OCI-LY3 (cell line): ENCODE data around the gene NAV2.

Source experiments
- H2AFZ ChIP-seq: fragments of 200-600, 300-600 bp; shearing (Covaris generic); 2 replicates; pipeline ENCODE4 v1.6.0; 2014; ENCODE audit warnings: antibody characterized with exemption, low read depth, low read length
- H3K27ac ChIP-seq: fragments of 200-600, 300-600 bp; sonication (generic); 2 replicates; pipeline ENCODE4 v1.5.1; 2014; ENCODE audit warnings: mild to moderate bottlenecking, low read length, moderate library complexity, mixed read lengths
- H3K27me3 ChIP-seq: fragments of 200-600, 300-600 bp; sonication (generic); 2 replicates; pipeline ENCODE4 v1.6.1; 2014; ENCODE audit warnings: low read depth, low read length, mixed read lengths
- H3K36me3 ChIP-seq: fragments of 200-600, 300-600 bp; sonication (generic); replicated peaks from 2 replicates; pipeline ENCODE3; 2014; ENCODE audit warnings: low read depth, low read length, mixed read lengths
- H3K4me1 ChIP-seq: fragments of 300-600, 200-600 bp; sonication (generic); 2 replicates; pipeline ENCODE4 v1.6.1; 2014; ENCODE audit warnings: low read length, mixed read lengths
- H3K4me2 ChIP-seq: fragments of 200-600, 300-600 bp; sonication (generic); 2 replicates; pipeline ENCODE4 v1.6.1; 2014; ENCODE audit warnings: low read length, mixed read lengths
- H3K4me3 ChIP-seq: fragments of 300-600, 200-600 bp; sonication (generic); 2 replicates; pipeline ENCODE4 v1.5.1; 2014; ENCODE audit warnings: antibody characterized with exemption, mild to moderate bottlenecking, low read length, moderate library complexity
- H3K79me2 ChIP-seq: fragments of 300-600, 200-600 bp; shearing (Covaris generic); 2 replicates; pipeline ENCODE4 v1.6.1; 2014; ENCODE audit warnings: mild to moderate bottlenecking, low read length, mixed read lengths
- H3K9ac ChIP-seq: fragments of 300-600, 200-600 bp; shearing (Covaris generic); 2 replicates; pipeline ENCODE4 v1.6.0; 2014; ENCODE audit warnings: mild to moderate bottlenecking, low read length, moderate library complexity
- H3K9me3 ChIP-seq: fragments of 200-600, 300-600 bp; shearing (Covaris generic); 2 replicates; pipeline ENCODE4 v1.6.1; 2014; ENCODE audit warnings: low read length, mixed read lengths; ENCODE audit not compliant: insufficient read depth
- H4K20me1 ChIP-seq: fragments of 200-600, 300-600 bp; sonication (generic); 2 replicates; pipeline ENCODE4 v1.6.1; 2016; ENCODE audit warnings: low read length, mixed read lengths; ENCODE audit not compliant: insufficient read depth
- EZH2phosphoT487 ChIP-seq: fragments of 200-600 bp; shearing (Covaris generic); IDR thresholded peaks from 2 replicates; pipeline ENCODE4 v1.6.1; 2018; ENCODE audit warnings: antibody characterized with exemption, mixed run types, low read depth
- TF ChIP-seq, protein P1 (sequence below): fragments of 200-600, 300-600 bp; sonication (generic); IDR thresholded peaks from 2 replicates; pipeline ENCODE4 v1.5.1; 2014; ENCODE audit warnings: antibody characterized with exemption, low read length, low read depth

Gene NAV2

DNA sequence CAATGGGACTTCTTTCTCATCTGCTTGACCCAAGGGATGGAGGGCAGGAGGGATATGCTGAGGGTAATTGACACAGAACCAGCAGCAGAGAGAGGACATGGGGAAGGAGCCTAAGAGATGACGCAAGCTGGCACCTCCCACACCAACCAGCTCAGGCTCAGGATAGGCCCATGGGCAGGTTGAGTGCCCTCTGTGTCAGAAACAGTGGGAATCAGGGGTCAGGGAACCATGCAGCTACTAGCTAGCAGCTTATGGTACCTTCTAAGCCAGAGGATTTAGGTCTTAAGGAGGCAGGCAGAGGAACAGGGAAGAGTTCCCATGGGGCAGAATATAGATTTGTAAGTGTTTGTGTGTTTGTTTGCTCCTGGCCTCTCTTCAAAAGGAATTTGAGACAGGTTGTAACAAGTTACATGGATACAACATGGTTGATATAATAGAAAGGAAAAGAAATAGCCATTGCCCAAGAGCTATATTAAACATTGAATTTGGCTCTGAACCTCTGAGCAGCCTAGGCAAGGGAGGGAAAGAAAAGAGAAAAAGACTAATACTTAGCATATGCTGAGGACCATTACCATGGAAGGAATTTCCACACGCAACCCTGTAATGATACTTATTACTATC is 39.9 kb upstream of the NAV2 start:
- H3K4me3 ChIP-seq, result no peak overlapping the region
- H3K36me3 ChIP-seq, result no peaks in the 10 kb centered on the region
- TF ChIP-seq, protein P1, sequence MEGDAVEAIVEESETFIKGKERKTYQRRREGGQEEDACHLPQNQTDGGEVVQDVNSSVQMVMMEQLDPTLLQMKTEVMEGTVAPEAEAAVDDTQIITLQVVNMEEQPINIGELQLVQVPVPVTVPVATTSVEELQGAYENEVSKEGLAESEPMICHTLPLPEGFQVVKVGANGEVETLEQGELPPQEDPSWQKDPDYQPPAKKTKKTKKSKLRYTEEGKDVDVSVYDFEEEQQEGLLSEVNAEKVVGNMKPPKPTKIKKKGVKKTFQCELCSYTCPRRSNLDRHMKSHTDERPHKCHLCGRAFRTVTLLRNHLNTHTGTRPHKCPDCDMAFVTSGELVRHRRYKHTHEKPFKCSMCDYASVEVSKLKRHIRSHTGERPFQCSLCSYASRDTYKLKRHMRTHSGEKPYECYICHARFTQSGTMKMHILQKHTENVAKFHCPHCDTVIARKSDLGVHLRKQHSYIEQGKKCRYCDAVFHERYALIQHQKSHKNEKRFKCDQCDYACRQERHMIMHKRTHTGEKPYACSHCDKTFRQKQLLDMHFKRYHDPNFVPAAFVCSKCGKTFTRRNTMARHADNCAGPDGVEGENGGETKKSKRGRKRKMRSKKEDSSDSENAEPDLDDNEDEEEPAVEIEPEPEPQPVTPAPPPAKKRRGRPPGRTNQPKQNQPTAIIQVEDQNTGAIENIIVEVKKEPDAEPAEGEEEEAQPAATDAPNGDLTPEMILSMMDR, result no peak
- TF ChIP-seq EZH2phosphoT487, result no peak
- no peaks in the 10 kb centered on the region for H3K9me3 ChIP-seq
- H3K27me3 ChIP-seq, result peaks cover 38% of the 10 kb centered on the region
- no peak overlapping the region for H3K9ac ChIP-seq
- H3K79me2 ChIP-seq, result no peaks in the 10 kb centered on the region
- no peak overlapping the region for H3K4me2 ChIP-seq
- H4K20me1 ChIP-seq, result no peaks in the 10 kb centered on the region
- no peaks in the 10 kb centered on the region for H3K4me1 ChIP-seq
- H3K27ac ChIP-seq, result no peak overlapping the region
- H2AFZ ChIP-seq, result no peak overlapping the region

DNA sequence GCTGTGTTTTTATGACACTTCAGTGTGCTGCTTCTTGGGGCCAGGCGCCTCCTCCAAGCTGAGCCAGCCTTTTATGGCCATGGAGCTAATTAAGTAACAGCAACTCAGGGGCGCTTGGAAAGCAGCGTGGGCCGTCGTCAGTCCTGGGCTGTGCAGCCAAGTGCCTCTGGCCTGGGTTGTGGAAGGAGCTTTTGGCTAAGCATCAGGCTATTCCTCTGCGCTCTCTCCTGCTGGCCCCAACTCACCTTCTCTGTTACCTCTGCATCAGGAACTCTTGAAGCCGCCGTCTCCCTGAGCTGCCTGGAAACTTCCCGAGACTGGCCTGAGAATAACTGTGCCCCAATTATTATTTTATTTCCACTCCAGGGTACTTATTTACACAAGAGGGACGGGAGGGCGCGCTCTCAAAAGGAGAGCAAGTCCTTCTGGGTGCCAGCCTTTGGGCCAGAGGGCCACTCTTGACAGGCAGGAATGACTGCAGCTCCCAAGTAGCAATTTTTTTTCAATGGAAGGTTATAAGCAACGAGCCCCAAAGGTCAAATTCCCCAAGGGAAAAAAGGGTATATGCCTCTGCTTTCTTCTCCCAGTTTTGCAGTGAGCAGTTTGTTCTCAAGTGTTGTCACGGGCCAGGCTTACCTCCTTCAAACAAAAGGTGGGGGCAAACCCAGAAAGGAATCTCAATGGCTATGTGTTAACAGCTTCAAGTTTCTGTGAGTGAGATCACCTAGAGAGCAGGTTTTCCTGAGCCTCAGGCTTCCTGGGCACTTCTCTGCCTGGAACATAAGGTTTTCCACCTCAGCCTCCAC is 38.5 kb upstream of the NAV2 start:
- Histone ChIP-seq H3K27ac (no peak overlapping the region), H3K4me1 (no peaks in the 10 kb centered on the region), H3K4me3 (no peak overlapping the region), H2AFZ (no peak overlapping the region), H3K9ac (no peak overlapping the region), H3K79me2 (no peaks in the 10 kb centered on the region), H3K27me3 (peaks cover 38% of the 10 kb centered on the region), H3K9me3 (no peaks in the 10 kb centered on the region), H3K36me3 (no peaks in the 10 kb centered on the region), H3K4me2 (no peak overlapping the region), H4K20me1 (no peaks in the 10 kb centered on the region)
- TF ChIP-seq, protein P1, result no peak
- TF ChIP-seq EZH2phosphoT487, result no peak

DNA sequence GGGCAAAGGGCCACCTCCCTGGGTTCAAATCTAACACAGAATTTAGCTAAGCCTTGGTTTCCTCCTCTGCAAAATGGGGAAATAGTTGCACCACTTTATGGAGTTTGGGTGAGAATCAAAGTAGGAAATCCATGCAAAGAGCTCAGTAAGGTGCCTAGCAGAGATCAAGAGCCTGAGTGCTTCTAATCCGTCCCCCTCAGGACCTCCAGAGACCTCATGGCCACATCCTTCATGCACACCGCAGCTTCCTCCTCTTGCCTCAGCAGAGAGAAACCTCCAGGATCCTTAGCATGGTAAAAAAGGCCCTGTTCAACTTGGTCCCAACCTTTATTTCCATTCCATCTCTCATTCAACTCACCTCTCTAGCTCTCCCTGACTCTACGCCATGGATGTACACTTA is 37.8 kb upstream of the NAV2 start:
- Histone ChIP-seq H3K4me3 (no peak overlapping the region), H3K4me2 (no peak overlapping the region), H3K79me2 (no peaks in the 10 kb centered on the region), H3K4me1 (no peaks in the 10 kb centered on the region), H2AFZ (no peak overlapping the region), H3K36me3 (no peaks in the 10 kb centered on the region), H4K20me1 (no peaks in the 10 kb centered on the region), H3K9ac (no peak overlapping the region), H3K27me3 (peaks cover 38% of the 10 kb centered on the region), H3K9me3 (no peaks in the 10 kb centered on the region), H3K27ac (no peak overlapping the region)
- no peak for TF ChIP-seq EZH2phosphoT487
- TF ChIP-seq, protein P1, result no peak

DNA sequence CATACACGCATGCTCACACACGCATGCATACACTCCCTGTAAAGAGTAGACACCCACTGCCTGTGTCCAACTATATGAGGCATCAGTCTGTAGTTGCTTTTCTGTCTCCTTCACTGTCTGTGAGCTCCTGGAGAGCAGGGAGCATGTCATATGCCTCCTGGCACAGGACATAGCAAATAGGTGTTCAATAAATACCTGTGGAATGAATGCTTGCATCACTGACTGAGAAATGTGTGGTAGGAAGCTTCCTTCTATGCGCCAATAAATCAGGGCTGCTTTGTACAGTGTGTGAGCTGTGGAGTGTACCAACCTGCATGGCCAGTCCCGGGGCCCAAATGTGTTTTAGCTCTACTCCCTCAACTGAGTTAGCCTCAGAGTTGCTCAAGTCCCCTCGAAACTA is 37.2 kb upstream of the NAV2 start:
- no peak overlapping the region for H3K4me2 ChIP-seq
- TF ChIP-seq EZH2phosphoT487, result no peak
- TF ChIP-seq, protein P1, result no peak
- H3K27ac ChIP-seq, result no peak overlapping the region
- no peak overlapping the region for H3K9ac ChIP-seq
- H3K36me3 ChIP-seq, result no peaks in the 10 kb centered on the region
- no peak overlapping the region for H3K4me3 ChIP-seq
- H3K4me1 ChIP-seq, result no peaks in the 10 kb centered on the region
- peaks cover 41% of the 10 kb centered on the region for H3K27me3 ChIP-seq
- H3K79me2 ChIP-seq, result no peaks in the 10 kb centered on the region
- H3K9me3 ChIP-seq, result no peaks in the 10 kb centered on the region
- H2AFZ ChIP-seq, result no peak overlapping the region
- no peaks in the 10 kb centered on the region for H4K20me1 ChIP-seq
